Body of pancreas (tissue), 4 donors: ENCODE data around the gene THOC7.

Experiments used
- POLR2A ChIP-seq, 3 donors: fragments of 450-650 bp; IDR thresholded peaks; one replicate each; pipeline ENCODE4 v1.6.1; 2016; ENCODE audit warnings: antibody characterized with exemption in 3 of 3, mild to moderate bottlenecking in 2 of 3
- TF ChIP-seq, protein P1 (sequence below), 7 experiments: fragments of 450-650 bp in 4 of 7; fragments of 200-600 bp in 3 of 7; sonication (generic) in 3 of 7; IDR thresholded peaks; one replicate each; pipeline ENCODE4 v1.5.1; 2016 to 2019; ENCODE audit warnings: antibody characterized with exemption in 7 of 7

DNA sequence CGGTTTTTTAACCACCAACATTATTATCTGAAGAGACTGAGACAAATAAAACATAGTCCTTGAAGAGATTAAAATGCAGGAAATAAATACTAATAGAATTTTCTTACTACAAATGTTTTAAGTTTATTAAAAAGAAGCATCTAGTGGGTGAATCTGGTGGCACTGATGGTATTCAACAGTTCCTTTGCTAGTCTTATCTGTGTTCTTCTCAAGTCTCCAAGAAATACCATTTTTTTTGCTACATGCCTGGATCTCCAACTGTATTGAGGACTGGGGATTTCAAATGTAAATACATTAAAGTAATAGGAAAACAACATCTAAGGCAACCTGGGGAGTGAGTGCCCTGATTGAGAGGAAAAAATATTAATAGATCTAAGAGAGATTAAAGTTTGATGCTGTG is 21.9 kb downstream of the THOC7 start:
- TF ChIP-seq, protein P1, sequence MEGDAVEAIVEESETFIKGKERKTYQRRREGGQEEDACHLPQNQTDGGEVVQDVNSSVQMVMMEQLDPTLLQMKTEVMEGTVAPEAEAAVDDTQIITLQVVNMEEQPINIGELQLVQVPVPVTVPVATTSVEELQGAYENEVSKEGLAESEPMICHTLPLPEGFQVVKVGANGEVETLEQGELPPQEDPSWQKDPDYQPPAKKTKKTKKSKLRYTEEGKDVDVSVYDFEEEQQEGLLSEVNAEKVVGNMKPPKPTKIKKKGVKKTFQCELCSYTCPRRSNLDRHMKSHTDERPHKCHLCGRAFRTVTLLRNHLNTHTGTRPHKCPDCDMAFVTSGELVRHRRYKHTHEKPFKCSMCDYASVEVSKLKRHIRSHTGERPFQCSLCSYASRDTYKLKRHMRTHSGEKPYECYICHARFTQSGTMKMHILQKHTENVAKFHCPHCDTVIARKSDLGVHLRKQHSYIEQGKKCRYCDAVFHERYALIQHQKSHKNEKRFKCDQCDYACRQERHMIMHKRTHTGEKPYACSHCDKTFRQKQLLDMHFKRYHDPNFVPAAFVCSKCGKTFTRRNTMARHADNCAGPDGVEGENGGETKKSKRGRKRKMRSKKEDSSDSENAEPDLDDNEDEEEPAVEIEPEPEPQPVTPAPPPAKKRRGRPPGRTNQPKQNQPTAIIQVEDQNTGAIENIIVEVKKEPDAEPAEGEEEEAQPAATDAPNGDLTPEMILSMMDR (IDR thresholded peaks at IDR 0.05) = no peak
- no peak for TF ChIP-seq POLR2A (IDR thresholded peaks at IDR 0.05)
